Measurements from ENCODE around the gene IER3. TPM values are rescaled to one million over a fixed set of nuclear protein-coding genes. Genes with fewer than 3 reads are reported as not detected.

IER3 gene
- total RNA-seq, result 1 to 10 TPM; 5.7 to 5.8 TPM
- polyA plus RNA-seq (2013, experiment 1 of 2), result 10.7 TPM
- 40.5 TPM for polyA plus RNA-seq (2013, experiment 2 of 2)
- total RNA-seq, result 4.2 to 2,358 (median 38.1) reads per million in 172 experiments

DNA sequence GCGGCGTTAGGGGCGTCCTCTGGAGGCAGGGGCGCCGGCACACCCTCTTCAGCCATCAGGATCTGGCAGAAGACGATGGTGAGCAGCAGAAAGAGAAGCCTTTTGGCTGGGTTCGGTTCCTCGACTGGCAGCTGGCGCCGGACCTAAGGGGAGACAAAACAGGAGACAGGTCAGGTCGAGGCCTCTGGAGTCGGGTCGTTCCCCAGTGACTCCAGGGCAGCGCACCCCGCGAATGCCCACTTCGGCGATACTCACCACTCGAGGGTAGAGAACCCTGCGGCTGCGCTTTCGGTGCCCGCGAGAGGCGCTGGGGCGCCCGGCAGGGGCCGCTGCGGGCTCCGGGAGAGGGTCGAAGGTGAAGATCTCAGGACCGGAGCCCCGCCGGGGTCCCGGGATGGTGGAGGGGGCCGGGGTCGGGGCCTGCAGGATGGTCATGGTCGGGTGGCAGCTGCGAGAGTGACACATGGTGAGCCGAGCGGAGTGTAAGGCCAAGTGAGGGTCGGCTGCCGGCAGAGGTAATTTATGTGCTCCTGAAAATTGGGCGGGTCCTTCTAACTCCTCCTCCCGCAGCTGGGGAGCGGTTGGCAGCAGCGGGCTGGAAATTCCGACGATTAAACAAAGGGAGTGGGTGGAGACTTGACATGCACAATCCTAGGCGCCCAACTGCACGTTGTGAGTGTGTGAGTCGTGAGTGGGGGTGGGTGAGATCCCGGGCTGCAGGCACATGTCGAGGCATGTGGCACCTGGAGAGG is at the start of gene IER3:
Gene IER3 (minus strand): TSS at position 494 of the 752 bp plus-strand sequence. CDS start 29 bp downstream, at position 465.
- ChIA-PET POLR2A (interaction anchor here (0.5 to 2.1 kb wide), 8 partner anchors 9 to 343 kb away, joined by 3 to 11 read pairs (median 3); no protein-coding TSS in a partner anchor), CTCF (interaction anchor here (0.6 to 2.5 kb wide), 12 partner anchors 8 to 251 kb away, joined by 3 to 12 read pairs (median 3); partner anchors contain the start of gene DDR1)
- DNase-seq (peak; percentile 42 to 92 (median 60)), ATAC-seq (ENCODE audit: poor library complexity) (peak; percentile 62)
- TF ChIP-seq, protein P1, sequence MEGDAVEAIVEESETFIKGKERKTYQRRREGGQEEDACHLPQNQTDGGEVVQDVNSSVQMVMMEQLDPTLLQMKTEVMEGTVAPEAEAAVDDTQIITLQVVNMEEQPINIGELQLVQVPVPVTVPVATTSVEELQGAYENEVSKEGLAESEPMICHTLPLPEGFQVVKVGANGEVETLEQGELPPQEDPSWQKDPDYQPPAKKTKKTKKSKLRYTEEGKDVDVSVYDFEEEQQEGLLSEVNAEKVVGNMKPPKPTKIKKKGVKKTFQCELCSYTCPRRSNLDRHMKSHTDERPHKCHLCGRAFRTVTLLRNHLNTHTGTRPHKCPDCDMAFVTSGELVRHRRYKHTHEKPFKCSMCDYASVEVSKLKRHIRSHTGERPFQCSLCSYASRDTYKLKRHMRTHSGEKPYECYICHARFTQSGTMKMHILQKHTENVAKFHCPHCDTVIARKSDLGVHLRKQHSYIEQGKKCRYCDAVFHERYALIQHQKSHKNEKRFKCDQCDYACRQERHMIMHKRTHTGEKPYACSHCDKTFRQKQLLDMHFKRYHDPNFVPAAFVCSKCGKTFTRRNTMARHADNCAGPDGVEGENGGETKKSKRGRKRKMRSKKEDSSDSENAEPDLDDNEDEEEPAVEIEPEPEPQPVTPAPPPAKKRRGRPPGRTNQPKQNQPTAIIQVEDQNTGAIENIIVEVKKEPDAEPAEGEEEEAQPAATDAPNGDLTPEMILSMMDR (IDR thresholded peaks at IDR 0.05), result peak; percentile 82
- H3K9me3 Mint-ChIP-seq, result no peaks in the 10 kb centered on the region
- H3K4me1 Mint-ChIP-seq (ENCODE audit: low read depth), result peaks cover 54% of the 10 kb centered on the region
- H3K27me3 Mint-ChIP-seq, result no peaks in the 10 kb centered on the region
- Histone ChIP-seq H3K9me3 (ENCODE audit: control insufficient read depth in 1 of 2, insufficient read depth in 1 of 2, low read length in 2 of 2) (no peaks in the 10 kb centered on the region), H3K27ac (ENCODE audit: low read depth in 1 of 2, low read length in 2 of 2) (peak within 1 kb of the TSS; percentile 31 to 76), H3K36me3 (ENCODE audit: insufficient read depth, low read length) (peaks cover 17% of the 10 kb centered on the region), H3K27me3 (ENCODE audit: control insufficient read depth in 1 of 2, insufficient read depth in 2 of 2, low read length in 2 of 2) (no peaks in the 10 kb centered on the region), H3K4me1 (ENCODE audit: insufficient read depth, low read length) (peaks cover 51% of the 10 kb centered on the region), H3K4me3 (ENCODE audit: low read length) (peak within 1 kb of the TSS; percentile 85)
- H3K27ac Mint-ChIP-seq, result peak within 1 kb of the TSS; percentile 91
- intact Hi-C loops (cut with DNase I, micrococcal nuclease), result loop anchor here (1.0 to 10.0 kb wide), 6 partner anchors 83 to 343 kb away; no protein-coding TSS in a partner anchor
- peaks cover 25% of the 10 kb centered on the region for H3K36me3 Mint-ChIP-seq (ENCODE audit: low read depth)
- H3K4me3 Mint-ChIP-seq, result peak within 1 kb of the TSS; percentile 97

GRCh38 chr6:30793521-30794194 is 49.3 kb upstream of the IER3 start:
- Mint-ChIP-seq H3K27me3 (no peaks in the 10 kb centered on the region), H3K4me3 (peak overlapping the region; percentile 76), H3K4me1 (ENCODE audit: low read depth) (peaks cover 67% of the 10 kb centered on the region), H3K27ac (peak overlapping the region; percentile 98), H3K36me3 (ENCODE audit: low read depth) (no peaks in the 10 kb centered on the region), H3K9me3 (no peaks in the 10 kb centered on the region)
- Histone ChIP-seq H3K4me3 (ENCODE audit: low read length) (peak overlapping the region; percentile 17), H3K9me3 (ENCODE audit: control insufficient read depth in 1 of 2, insufficient read depth in 1 of 2, low read length in 2 of 2) (no peaks in the 10 kb centered on the region), H3K27ac (ENCODE audit: low read depth in 1 of 2, low read length in 2 of 2) (peak overlapping the region; percentile 72 to 79), H3K27me3 (ENCODE audit: control insufficient read depth in 1 of 2, insufficient read depth in 2 of 2, low read length in 2 of 2) (no peaks in the 10 kb centered on the region), H3K4me1 (ENCODE audit: insufficient read depth, low read length) (peaks cover 52% of the 10 kb centered on the region), H3K36me3 (ENCODE audit: insufficient read depth, low read length) (no peaks in the 10 kb centered on the region)
- intact Hi-C loops (cut with DNase I, micrococcal nuclease), result no loop called here
- ChIA-PET CTCF (interaction anchor here (0.6 to 1.5 kb wide), 3 partner anchors 14 to 63 kb away, joined by 3 to 4 read pairs (median 3); no protein-coding TSS in a partner anchor), POLR2A (interaction anchor here (0.6 to 2.5 kb wide), 30 partner anchors 9 to 1045 kb away, joined by 3 to 24 read pairs (median 4); partner anchors contain the start of genes DDX39B, GTF2H4, IER3 and MRPS18B)
- TF ChIP-seq, protein P1 (IDR thresholded peaks at IDR 0.05), result no peak
- peak; percentile 95 for ATAC-seq (ENCODE audit: poor library complexity)
- peak in 6 of 14 experiments; percentile 6 to 79 (median 44) for DNase-seq

DNA sequence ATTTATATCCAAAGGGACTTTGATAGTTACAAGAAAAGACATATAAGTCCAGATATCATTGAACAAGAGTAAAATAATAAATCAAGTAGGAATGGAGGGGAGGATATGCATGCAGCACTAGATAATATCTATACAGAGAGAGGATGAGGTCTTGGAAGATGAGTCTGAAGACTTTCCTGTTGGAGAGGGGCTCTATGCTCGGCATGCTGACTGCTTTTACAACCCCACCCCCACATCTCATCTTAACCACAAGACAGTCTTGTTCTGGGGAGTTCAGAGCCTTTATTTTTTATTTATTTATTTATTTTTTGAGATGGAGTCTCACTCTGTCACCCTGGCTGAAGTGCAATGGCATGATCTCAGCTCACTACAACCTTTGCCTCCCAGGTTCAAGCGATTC is 48.4 kb upstream of the IER3 start:
- TF ChIP-seq, protein P1 (IDR thresholded peaks at IDR 0.05), result no peak
- DNase-seq, result no peak
- peak overlapping the region; percentile 79 for H3K4me3 Mint-ChIP-seq
- no peaks in the 10 kb centered on the region for H3K36me3 ChIP-seq (ENCODE audit: insufficient read depth, low read length)
- intact Hi-C loops (cut with DNase I, micrococcal nuclease), result no loop called here
- H3K27ac Mint-ChIP-seq, result peak overlapping the region; percentile 98
- peaks cover 75% of the 10 kb centered on the region for H3K4me1 Mint-ChIP-seq (ENCODE audit: low read depth)
- H3K36me3 Mint-ChIP-seq (ENCODE audit: low read depth), result no peaks in the 10 kb centered on the region
- H3K4me3 ChIP-seq (ENCODE audit: low read length), result no peak overlapping the region
- ChIA-PET POLR2A (interaction anchor here (1.5 to 2.5 kb wide), 3 partner anchors 12 to 23 kb away, joined by 7 to 24 read pairs (median 12); no protein-coding TSS in a partner anchor), CTCF (interaction anchor here (1.5 kb wide), 1 partner anchor 62 kb away, joined by 3 read pairs; no protein-coding TSS in a partner anchor)
- peak overlapping the region; percentile 41 to 72 for H3K27ac ChIP-seq (ENCODE audit: low read depth in 1 of 2, low read length in 2 of 2)
- no peaks in the 10 kb centered on the region for H3K27me3 Mint-ChIP-seq
- no peak for ATAC-seq (ENCODE audit: poor library complexity)
- no peaks in the 10 kb centered on the region for H3K27me3 ChIP-seq (ENCODE audit: control insufficient read depth in 1 of 2, insufficient read depth in 2 of 2, low read length in 2 of 2)
- H3K9me3 Mint-ChIP-seq, result no peaks in the 10 kb centered on the region
- H3K9me3 ChIP-seq (ENCODE audit: control insufficient read depth in 1 of 2, insufficient read depth in 1 of 2, low read length in 2 of 2), result no peaks in the 10 kb centered on the region
- H3K4me1 ChIP-seq (ENCODE audit: insufficient read depth, low read length), result peaks cover 60% of the 10 kb centered on the region

All from CD4-positive, alpha-beta T cell (primary cell).